ENCODE data around the gene ZNF22. TPM values are rescaled to one million over a fixed set of nuclear protein-coding genes. Genes with fewer than 3 reads are reported as not detected.

The ZNF22 gene
- total and polyA plus RNA-seq, 12 donors = 11.0 to 17.2 (median 15.6) TPM

- ATAC-seq (no peak), DNase-seq (no peak)
- Histone ChIP-seq H3K27ac (no peak overlapping the region), H3K4me3 (no peak overlapping the region), H3K9me3 (no peaks in the 10 kb centered on the region), H3K27me3 (no peaks in the 10 kb centered on the region), H3K4me1 (no peaks in the 10 kb centered on the region), H3K36me3 (no peaks in the 10 kb centered on the region)
- no peak for TF ChIP-seq CTCF (IDR thresholded peaks at IDR 0.05)
- intact Hi-C loops (cut with DNase I) = no loop called here
Observed at GRCh38 chr10:45040921-45041542, 40.3 kb downstream of the ZNF22 start.

GRCh38 chr10:45044290-45044689 is 43.6 kb downstream of the ZNF22 start:
- no peaks in the 10 kb centered on the region for H3K27me3 ChIP-seq
- no peaks in the 10 kb centered on the region for H3K4me1 ChIP-seq
- H3K9me3 ChIP-seq = peaks cover 0 to 13% (median 5%) of the 10 kb centered on the region in 11 donors
- H3K4me3 ChIP-seq = no peak overlapping the region
- no peak overlapping the region for H3K27ac ChIP-seq
- WGBS, 2 donors = 38 to 46% methylated on average over 7 of the region's 7 CpGs
- no peaks in the 10 kb centered on the region for H3K36me3 ChIP-seq
- no peak for ATAC-seq
- intact Hi-C loops (cut with DNase I) = no loop called here
- no peak for DNase-seq
- no peak for TF ChIP-seq CTCF (IDR thresholded peaks at IDR 0.05)

- 65 to 66% methylated on average over 4 of the region's 4 CpGs for WGBS, 2 donors
- intact Hi-C loops (cut with DNase I) = no loop called here
- TF ChIP-seq CTCF (IDR thresholded peaks at IDR 0.05) = no peak
- no peaks in the 10 kb centered on the region for H3K4me1 ChIP-seq
- ATAC-seq (no peak), DNase-seq (no peak)
- no peak overlapping the region for H3K27ac ChIP-seq
- H3K9me3 ChIP-seq = peaks cover 0 to 16% (median 5%) of the 10 kb centered on the region in 11 donors
- H3K4me3 ChIP-seq = no peak overlapping the region
- no peaks in the 10 kb centered on the region for H3K36me3 ChIP-seq
- H3K27me3 ChIP-seq = no peaks in the 10 kb centered on the region
Observed at GRCh38 chr10:45050551-45051235, 50.0 kb downstream of the ZNF22 start.

GRCh38 chr10:45052700-45053099 is 52.0 kb downstream of the ZNF22 start:
- 51 to 58% methylated on average over 1 of the region's 1 CpG for whole genome bisulfite sequencing, 2 donors
- intact Hi-C loops (cut with DNase I) = no loop called here
- TF ChIP-seq CTCF (IDR thresholded peaks at IDR 0.05) = no peak

More at GRCh38 chr10:45052700-45053099, 52.0 kb downstream of the ZNF22 start:
- Histone ChIP-seq H3K27ac (no peak overlapping the region), H3K4me3 (no peak overlapping the region), H3K4me1 (no peaks in the 10 kb centered on the region), H3K9me3 (peaks cover 0 to 16% (median 5%) of the 10 kb centered on the region in 11 donors), H3K27me3 (no peaks in the 10 kb centered on the region), H3K36me3 (no peaks in the 10 kb centered on the region)
- DNase-seq (no peak), ATAC-seq (no peak)
